ENCODE data around the gene NFKBIE. TPM values are rescaled to one million over a fixed set of nuclear protein-coding genes. Genes with fewer than 3 reads are reported as not detected.

The NFKBIE gene
- total RNA-seq, 1 donor from 2014 or later, result 11.1 TPM

DNA sequence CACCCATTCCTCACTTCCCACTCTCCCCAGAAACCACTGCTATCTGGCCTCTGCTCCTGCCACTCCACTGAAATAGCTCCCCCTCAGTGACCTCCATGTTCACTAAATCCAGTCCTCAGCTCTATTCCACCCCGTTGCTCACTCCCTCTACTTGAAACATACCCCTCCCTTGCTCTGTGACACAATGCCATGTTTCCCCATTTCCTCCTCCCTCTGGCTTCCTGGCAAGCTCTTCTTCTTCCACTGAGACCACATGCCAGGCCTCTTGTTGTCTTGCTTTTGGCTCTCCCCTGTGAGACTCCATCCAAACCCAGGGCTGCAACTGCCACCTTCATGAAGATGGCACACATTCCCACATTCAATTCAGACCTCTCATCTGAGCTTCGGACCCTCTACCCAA lies 18.8 kb upstream of the NFKBIE start:
- Mint-ChIP-seq H3K27me3 (ENCODE audit: unreplicated experiment) (peaks cover 55% of the 10 kb centered on the region), H3K4me1 (ENCODE audit: unreplicated experiment) (no peaks in the 10 kb centered on the region), H3K27ac (ENCODE audit: unreplicated experiment) (no peak overlapping the region), H3K4me3 (ENCODE audit: unreplicated experiment) (no peak overlapping the region), H3K36me3 (ENCODE audit: unreplicated experiment) (no peaks in the 10 kb centered on the region), H3K9me3 (ENCODE audit: unreplicated experiment) (no peaks in the 10 kb centered on the region)
- no peak for DNase-seq (ENCODE audit: extremely low spot score, unreplicated experiment)
- no peak for TF ChIP-seq CTCF (IDR thresholded peaks at IDR 0.05)

GRCh38 chr6:44278774-44279697 lies 13.7 kb upstream of the NFKBIE start:
- no peaks in the 10 kb centered on the region for H3K36me3 Mint-ChIP-seq (ENCODE audit: unreplicated experiment)
- no peaks in the 10 kb centered on the region for H3K4me1 Mint-ChIP-seq (ENCODE audit: unreplicated experiment)
- peaks cover 35% of the 10 kb centered on the region for H3K27me3 Mint-ChIP-seq (ENCODE audit: unreplicated experiment)
- no peak for TF ChIP-seq CTCF (IDR thresholded peaks at IDR 0.05)
- DNase-seq (ENCODE audit: extremely low spot score, unreplicated experiment), result no peak
- H3K4me3 Mint-ChIP-seq (ENCODE audit: unreplicated experiment), result no peak overlapping the region
- H3K9me3 Mint-ChIP-seq (ENCODE audit: unreplicated experiment), result no peaks in the 10 kb centered on the region
- no peak overlapping the region for H3K27ac Mint-ChIP-seq (ENCODE audit: unreplicated experiment)

- no peak for TF ChIP-seq CTCF (IDR thresholded peaks at IDR 0.05)
- Mint-ChIP-seq H3K27ac (ENCODE audit: unreplicated experiment) (no peak overlapping the region), H3K4me1 (ENCODE audit: unreplicated experiment) (no peaks in the 10 kb centered on the region), H3K36me3 (ENCODE audit: unreplicated experiment) (no peaks in the 10 kb centered on the region), H3K4me3 (ENCODE audit: unreplicated experiment) (no peak overlapping the region), H3K9me3 (ENCODE audit: unreplicated experiment) (no peaks in the 10 kb centered on the region), H3K27me3 (ENCODE audit: unreplicated experiment) (peaks cover 28% of the 10 kb centered on the region)
- DNase-seq (ENCODE audit: extremely low spot score, unreplicated experiment), result no peak
Observed at GRCh38 chr6:44278315-44278714, 13.0 kb upstream of the NFKBIE start.

GRCh38 chr6:44277763-44278162 lies 12.4 kb upstream of the NFKBIE start:
- H3K27me3 Mint-ChIP-seq (ENCODE audit: unreplicated experiment), result peaks cover 30% of the 10 kb centered on the region
- no peak for DNase-seq (ENCODE audit: extremely low spot score, unreplicated experiment)
- no peaks in the 10 kb centered on the region for H3K9me3 Mint-ChIP-seq (ENCODE audit: unreplicated experiment)
- H3K4me3 Mint-ChIP-seq (ENCODE audit: unreplicated experiment), result no peak overlapping the region
- H3K36me3 Mint-ChIP-seq (ENCODE audit: unreplicated experiment), result no peaks in the 10 kb centered on the region
- H3K4me1 Mint-ChIP-seq (ENCODE audit: unreplicated experiment), result no peaks in the 10 kb centered on the region
- no peak for TF ChIP-seq CTCF (IDR thresholded peaks at IDR 0.05)
- H3K27ac Mint-ChIP-seq (ENCODE audit: unreplicated experiment), result no peak overlapping the region

All from osteocyte (in vitro differentiated cells).